Renal cortical epithelial cell (primary cell): Measurements from ENCODE around the gene SIAH2. TPM values are rescaled to one million over a fixed set of nuclear protein-coding genes. Genes with fewer than 3 reads are reported as not detected.

ENCODE experiments used
- total RNA-seq: library from RNA; depleted of rRNA; stranded (reverse); fragments of >200 nt; gene quantifications from 2 replicates; pipeline ENCODE4 v1.2.3, GENCODE V29; 2014

The SIAH2 gene
- total RNA-seq, 1 donor from 2014 or later: 33.7 TPM

Other genes starting within 250 kb of the SIAH2 start
- gene SERP1, start 216.7 kb downstream of the SIAH2 start, total RNA-seq: 144 and 170 TPM in 2 replicates
- 148 and 187 TPM in 2 replicates for gene EIF2A, start 216.4 kb downstream of the SIAH2 start, total RNA-seq
- 220 and 334 TPM in 2 replicates for gene SELENOT, start 159.8 kb downstream of the SIAH2 start, total RNA-seq
- gene ERICH6, start 59.2 kb downstream of the SIAH2 start, total RNA-seq: 0.35 TPM in 1 of 2 replicates, not detected in the other
- gene MINDY4B, start 142.3 kb upstream of the SIAH2 start, total RNA-seq: not detected in 2 replicates
- not detected in 2 replicates for gene CLRN1, start 209.6 kb upstream of the SIAH2 start, total RNA-seq